Activated T-cell treated with anti-CD3 and anti-CD28 coated beads, Interleukin-2, amount 50 U/mL, for 1 hour (primary cell): ENCODE results near the gene KNCN.

ENCODE experiments used
- DNase-seq: peaks from one replicate; pipeline ENCODE4 v3.0.0-alpha.2; 2020

Gene KNCN

DNA sequence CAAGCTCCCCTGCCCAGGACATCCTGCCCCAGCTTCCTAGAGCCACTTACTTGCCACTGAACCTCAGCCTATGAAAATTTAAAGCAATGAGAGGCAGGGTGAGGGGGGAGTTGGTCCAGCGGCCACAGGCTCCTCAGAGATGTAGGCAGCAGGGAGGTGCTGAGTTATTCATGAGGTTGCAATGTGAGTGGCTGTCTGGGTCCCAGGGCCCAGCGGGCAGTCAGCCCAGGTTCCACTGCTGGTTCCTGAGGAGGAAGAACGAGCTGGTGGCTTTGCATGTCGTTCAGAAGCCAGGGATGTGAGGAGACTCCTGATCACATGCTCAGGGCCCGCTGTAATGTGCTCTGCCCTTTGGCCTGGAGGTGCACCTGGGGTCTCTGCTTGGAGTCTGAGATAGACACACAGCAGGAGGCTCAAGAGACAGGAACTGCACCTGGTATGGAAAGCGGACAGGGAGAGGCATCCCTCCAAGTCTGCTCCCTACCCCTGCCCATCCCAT is at the start of gene KNCN:
KNCN (minus strand) TSS at position 51 of the 499 bp plus-strand sequence. CDS start 432 bp downstream, outside the sequence.
- DNase-seq = no peak

DNA sequence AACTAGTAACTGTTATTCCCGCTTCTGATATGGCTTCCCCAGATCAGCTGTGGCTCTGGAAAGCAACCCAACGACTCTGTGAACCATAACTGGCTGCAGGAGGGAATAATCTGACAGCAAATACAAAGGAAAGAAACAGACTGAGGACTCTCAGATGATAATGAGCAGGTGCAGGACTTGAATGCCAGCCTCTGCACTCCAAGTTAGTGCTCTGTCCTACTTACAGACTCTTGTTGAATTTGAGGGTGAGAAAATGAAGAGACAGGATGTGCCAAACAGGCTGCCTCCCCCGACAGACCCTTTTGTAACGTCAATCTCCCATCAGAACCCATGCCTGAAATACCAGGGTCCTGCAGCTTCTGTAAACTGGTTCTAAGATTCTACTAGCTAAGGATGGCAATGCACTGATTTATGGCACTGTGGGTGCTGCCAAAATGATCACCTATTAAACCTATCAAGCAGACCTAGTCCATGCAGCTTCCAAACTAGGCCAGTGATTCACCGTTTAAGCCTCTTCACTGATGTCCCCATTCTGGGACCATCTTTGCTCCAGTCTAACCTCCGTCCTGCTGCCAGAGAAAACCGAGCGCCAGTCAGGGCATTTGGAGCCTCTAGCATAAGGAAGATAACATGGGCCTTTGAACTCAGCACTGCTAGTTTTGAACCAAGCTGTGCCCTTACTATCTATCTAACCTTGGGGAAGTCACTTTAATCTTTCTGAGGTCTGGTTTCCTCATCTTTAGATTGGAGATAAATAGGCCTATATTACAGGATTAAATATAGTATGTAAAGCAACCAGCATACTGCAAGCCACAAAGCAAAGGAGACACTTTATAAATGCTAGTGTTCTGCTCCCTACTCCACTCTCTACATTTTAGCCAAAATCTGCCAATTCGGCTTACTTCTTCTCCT is 47.9 kb upstream of the KNCN start:
- no peak for DNase-seq

DNA sequence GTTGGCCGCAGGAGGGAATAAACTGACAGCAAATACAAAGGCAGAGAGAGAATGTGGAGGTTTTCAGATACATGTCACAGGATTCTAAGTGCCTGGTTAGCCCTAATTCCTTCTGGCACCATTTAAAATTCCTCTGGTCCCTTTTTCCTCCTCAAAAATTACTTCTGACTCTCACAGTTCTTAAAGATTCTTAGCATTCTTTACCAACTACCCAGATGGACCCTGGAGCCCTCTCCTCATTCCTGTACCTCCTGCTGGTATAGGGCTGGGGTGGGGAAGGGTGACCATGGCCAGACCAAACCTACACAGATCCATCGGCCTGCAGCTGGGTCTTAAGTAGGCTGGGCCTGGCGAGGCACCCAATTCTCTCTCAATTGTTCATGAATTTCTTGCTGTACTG is 45.4 kb upstream of the KNCN start:
- DNase-seq = no peak

DNA sequence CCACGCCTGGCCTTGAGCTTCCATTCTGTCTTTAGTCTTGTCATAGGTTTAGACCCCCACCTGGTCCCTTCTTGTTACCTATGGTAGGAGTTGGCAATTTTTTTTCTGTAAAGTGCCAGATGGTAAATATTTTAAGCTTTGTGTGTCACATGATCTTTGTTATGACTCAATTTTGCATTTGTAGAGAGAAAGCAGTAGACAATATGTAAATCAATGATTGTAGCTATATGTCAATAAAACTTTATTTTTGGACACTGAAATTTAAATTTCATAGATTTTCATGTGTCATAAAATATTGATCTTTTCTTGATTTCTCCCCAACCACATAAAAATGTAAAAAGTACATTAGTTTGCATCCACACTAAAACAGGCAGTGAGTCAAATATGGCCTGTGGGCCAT is 44.6 kb upstream of the KNCN start:
- no peak for DNase-seq

DNA sequence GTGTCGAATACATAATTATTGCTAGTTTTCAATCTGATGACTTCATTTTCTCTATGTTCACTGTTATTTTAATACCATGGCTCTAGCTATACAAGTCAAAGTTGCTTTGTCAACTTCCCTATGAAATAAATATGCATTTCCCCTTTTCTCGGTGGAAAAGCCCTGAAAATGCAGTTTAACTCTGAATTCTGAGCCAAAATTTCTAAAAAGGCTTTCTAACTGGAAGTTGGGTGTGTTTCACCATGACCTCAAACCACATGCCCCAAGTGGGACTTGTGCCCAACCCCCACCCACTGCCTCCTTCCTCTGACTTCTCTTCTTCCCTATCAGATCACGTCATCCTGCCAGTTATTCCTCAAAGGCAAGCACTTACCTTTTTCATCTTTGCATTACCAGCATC is 43.7 kb upstream of the KNCN start:
- DNase-seq = no peak

DNA sequence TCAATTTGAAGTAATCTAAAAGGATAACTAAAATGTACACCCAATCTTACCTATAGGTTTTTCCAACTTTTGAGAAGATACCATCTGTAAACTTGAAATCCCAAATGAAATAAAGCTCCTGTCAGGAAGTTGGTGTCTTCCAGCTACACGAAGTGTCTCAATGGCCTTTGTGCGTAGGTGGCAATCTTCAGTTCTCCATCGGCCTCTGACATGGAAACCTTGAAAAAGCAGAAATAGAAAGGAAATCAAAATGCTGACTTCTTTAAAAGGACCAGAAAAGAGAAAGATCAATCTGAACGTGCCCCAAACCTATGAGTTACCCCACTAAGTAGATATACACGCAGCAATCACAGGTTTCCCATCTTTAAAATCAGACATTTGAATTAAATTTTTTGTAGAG is 42.6 kb upstream of the KNCN start:
- no peak for DNase-seq

DNA sequence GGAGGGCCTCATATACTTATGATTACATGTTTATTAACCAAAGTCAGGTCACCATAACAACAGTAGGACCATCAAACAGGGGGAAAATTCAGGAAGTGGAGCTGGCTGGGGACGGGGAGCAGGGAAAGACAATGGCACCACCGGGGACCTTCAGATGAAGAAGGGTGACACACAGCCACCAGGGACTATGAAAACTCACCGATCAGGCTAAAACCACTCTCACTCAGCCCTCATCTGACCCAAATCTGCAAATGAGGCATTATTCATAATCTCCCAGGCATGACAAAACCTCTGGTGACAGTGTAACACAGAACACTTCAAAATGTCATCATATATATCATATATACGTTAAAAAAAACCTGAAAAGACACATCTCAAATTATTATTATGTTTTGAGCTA is 41.4 kb upstream of the KNCN start:
- no peak for DNase-seq

DNA sequence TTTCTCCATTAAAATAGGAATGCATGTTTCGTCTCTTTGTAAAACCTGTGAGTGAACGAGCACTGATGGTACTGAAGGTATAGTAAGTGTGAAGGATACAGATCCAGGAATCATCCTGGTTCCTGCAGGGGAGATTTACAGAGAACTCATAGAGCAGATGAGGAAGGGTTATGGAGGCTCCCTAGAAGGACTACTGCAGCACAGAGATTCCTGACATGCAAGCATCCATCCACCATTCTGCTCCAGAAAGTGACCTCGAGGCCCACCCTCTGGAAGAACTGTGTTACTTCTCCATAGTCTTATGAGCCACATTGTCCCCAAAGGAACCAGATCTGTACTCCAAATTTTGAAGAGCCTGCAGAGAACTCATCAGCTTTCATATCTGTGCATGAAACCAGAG is 38.1 kb upstream of the KNCN start:
- no peak for DNase-seq

DNA sequence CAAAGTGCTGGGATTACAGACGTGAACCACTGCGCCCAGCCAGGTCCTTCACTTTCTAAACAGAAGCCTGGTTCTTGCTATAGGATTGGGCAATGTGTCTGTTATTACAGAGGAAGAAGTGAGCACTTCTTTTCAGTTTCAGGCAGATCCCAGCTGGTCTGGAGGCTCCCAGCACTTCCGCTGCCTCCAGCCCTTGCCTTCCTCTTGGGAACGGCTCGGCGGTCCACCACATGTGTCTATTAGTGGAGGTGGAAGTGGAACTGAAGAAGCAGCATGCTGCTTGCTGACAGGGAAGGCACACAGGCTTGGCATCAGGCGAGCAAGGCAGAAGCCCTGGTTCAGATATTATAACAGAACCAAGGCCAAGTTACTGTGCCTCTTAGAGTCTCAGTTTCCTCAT is 35.6 kb upstream of the KNCN start:
- no peak for DNase-seq

DNA sequence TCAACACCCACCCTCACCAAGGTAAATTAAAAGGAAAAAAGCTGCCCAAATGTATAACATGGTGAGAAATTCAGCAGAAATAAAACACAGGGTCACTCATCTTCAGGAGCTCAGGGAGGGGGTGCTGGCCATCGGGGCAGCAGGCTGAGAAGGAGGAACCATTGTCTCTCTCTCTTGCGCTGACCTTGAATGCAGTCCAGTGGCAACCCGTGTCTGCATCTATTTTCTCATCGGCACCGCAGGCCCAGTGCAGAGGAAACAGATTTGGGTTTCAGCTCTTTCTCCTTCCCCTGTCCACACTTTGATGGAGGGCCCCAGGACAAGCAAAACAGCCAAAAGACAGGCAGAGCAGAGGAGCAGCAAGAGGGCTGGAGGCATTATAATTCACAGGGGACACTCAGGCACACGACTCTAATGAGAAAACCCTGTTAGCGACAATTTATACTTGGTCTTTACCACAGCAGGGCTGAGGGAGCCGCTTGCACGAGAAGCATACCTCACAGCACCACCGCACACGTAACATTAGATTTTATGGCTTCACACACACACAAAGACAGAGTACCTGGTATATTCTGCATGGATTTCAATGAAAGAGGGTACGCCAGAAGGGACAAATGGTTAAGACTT is 34.0 kb upstream of the KNCN start:
- DNase-seq = no peak

DNA sequence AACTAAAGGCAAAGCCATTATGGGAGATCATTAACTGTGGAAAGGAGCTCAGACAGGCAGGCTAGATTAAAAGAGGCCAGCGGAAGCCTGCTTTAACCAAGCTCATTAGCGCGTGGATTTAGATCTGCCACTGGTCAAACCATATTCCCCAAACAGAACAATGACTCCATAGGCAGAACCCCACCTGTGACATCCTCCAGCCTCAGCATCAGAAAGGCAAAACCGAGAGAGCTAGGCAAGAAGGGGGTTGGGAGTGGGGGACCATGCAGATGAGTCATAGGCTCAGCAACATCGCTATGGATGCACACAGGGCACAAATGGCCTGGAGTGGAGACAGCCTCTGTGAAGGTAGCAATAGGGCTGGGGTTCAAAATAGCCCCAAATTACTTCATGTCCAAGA is 32.0 kb upstream of the KNCN start:
- no peak for DNase-seq

DNA sequence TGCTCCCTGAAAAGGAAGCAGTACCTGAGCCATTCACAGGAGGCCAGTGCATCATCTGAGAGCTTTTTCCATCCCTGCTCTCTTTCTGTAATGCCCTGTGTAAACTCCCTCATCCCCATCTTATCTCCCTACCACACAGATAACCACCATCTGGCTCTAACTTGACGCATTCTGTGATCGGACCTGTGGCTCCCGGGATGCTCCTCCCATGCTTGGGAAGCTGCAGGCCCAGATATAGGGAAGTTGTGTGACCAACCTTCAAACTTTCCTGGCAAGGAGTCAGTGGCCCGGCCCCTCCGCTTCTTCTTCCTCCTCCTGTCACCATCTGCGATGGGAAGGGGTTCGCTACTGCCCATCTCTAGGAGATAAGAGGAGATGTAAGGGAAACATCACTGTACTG is 31.5 kb upstream of the KNCN start:
- DNase-seq = no peak

DNA sequence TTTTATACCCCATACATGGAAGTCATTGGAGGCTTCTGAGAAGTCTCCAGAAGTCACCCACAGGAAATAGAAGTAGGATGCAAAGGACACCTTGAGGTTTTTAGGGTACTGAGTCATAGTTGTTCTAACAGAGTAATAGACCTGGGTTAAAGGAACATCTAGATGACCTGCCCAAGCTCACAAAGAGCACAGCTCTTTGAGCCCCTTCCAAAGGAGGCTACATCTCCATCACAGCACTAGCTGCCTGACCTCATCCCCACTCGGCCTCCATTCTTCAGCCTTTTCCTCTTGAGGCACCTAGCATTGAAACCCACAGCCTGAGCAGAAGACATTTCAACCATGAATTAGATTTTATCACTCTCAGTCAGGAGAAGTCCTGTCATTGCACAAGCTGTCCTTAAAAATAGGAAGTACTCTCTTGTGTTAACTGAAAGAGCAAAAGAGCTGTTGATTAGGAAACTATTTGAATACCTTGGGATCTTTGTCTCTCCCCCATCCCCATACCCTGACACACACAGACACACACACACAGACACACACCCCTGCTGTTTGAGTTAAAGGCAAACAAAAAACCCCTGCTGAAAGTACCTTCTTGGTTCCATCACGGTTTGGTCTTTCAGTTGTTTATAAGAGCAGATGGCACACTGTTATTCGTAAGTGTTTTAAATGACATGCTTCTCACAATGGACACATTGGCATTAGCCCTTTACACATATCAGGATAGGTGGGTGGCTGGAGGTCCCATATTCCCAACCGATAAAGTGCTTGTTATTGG is 30.4 kb upstream of the KNCN start:
- DNase-seq = no peak

DNA sequence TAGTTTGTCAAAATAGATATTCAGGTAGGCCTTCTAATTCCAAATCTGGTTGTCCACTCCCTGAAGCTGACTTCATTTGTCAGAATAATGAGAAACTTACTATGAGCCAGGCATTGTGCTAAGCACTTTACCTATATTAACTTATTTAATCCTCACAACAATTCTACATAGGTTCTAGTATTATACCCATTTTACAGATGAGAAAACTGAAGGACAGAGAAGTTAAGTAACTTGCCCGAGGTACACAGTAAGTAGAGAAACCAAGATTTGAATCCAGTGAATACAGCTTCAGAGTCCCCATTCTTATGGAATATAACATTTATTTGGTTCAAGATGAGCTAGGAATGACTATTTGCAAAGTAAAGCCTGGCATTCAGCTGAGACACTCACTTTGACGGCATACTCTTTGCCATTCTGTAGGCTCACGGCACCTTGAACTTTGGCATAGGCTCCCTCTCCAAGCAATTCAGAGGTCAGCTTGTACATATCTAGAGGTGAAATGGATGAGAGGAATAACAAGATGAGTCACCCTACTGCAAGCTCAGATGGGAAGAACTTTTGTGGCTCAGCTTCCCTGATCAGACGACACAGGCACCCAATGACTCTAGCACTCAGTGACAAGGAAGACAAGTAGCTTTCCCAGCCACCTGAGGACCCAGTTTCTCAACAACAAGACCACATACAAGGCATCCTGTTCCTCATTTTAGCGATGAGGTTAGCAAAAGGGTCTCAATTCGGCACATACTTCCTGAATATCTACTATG is 28.9 kb upstream of the KNCN start:
- no peak for DNase-seq

DNA sequence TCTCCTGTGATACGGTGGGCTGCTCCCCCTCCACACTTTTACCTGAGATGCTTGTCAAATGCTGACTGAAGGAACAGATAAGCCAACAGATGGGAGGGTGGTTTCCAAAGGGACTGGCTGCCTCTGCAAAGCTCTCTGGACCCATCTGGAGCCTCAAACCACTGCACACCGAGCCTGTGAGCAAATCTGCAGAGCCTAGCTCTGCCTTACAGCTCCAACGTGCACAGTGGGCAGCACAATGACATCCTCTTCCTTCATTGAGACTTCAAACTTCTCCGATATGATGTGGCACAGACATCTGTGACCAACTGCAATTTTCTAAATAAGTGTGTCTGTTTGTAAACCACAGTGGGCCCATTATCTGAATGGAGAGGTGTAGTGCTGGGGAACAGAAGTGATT is 26.2 kb upstream of the KNCN start:
- no peak for DNase-seq

DNA sequence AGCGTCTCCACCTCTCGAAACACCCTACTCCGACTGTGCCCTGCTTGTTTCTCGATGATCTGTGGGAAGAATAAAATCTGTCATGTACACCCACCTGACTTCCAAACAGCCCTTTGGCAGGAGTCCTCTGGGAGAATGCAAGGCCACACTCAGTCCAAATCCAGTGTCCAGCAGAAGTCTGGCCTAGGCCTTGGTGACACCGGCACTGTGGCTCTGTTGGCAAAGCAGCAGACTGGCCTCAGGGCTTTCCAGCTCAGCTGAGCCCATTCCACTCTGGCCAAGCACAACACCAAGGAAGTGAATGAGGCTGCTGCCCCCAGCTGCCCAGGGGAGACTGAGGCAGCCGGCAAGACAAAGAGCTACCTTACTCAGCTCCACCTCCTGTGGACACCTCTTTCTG is 25.1 kb upstream of the KNCN start:
- no peak for DNase-seq

DNA sequence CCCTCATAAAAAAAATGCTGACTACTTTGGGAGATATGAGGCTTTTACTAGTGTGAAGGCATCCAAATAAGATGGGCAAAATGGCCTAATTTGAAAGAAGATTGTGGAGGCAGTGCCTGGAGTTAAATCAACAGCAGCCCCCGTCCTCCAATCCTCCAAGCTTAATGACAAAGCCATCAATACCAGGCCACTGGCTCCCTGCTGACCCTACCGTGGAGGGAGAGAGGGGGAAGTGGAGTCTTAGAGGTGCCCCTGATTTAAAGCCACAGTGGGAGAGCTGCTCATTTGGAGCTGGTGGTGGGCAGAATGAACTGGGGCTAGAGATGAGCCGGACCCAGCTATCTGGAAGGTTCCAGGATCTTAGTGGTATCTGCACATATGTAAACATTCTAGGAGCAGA is 24.3 kb upstream of the KNCN start:
- no peak for DNase-seq

DNA sequence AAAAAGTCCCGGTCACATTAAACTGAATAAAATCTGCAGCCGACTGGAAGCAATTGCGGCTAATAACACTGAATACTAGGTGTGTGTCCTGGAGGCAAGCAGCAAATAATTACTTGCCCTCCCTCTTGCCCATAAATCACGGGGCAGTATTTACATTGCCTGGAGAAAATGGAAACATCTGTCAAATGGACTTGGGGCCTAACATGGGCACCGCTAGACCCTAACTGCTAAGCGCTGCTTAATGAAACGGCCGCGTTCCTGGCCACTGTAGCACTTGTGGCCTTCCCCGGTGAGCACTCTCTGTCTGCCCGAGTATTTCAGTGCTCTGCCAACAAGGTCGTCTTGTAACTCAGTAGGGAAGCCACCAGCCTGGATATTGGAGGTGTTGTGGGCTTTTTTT is 23.9 kb upstream of the KNCN start:
- DNase-seq = no peak

DNA sequence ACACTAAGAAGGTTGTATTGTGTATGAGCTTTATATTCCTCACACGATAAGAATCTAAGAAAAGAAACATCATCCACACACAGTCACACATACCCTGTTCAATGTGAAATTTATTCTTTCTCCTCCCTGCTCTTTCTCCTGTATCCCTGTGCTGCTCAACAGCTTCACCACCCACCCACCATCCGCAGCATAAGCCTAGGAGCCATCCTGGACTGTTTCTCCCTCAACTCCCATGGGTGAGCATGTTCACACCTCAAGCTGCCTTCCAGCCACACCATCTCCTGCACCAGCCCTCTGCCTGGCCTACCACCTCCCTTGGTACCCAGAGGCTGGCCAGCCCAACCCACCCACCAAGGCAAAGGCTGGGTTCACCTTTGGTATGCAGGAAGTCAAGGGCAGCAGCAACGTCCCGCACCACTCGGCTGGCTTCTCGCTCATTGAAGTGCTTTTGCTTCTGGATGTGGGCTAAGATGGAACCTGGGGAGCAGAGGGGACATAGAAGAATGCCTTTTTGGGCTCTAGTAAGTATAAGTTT is 20.3 kb upstream of the KNCN start:
- DNase-seq = no peak

DNA sequence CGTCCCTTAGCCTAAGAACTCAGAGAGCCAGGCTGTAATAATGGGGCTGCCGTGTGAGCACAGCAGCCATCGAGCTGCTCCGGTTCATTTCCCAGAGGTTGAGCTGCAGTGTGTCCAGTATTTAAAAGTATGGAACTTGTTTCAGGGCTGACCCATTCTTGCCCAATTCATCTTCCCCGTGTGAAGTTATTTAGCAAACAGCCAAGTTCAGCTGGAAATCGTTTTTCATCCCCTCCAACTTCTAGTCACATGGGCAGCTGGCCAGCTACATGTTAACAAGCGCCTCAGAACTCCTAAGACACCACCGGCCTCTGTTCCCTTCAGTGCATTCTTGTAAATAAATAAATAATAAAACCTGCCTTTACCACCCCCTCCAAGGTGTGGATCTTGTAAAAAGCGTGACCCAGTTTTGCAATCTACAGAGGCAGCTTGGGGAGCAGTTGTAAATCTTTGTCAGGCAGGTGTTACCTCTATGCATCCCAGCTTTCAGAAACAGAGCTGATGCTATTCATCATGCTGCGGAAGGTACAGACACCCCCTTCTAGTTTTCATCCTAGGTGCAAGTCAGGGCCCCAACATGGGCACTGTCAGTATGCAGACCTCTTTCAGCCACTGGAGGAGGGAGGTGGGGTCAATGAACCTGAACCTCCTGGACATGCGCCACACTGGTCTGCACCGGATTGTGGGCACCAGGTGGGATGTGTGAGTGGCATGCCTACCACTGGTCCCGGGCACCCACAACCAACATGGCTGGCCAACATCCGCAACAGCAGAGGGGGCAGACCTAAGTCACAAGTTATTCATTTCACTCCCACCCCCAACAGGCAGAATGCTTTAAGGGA is 18.7 kb upstream of the KNCN start:
- no peak for DNase-seq

DNA sequence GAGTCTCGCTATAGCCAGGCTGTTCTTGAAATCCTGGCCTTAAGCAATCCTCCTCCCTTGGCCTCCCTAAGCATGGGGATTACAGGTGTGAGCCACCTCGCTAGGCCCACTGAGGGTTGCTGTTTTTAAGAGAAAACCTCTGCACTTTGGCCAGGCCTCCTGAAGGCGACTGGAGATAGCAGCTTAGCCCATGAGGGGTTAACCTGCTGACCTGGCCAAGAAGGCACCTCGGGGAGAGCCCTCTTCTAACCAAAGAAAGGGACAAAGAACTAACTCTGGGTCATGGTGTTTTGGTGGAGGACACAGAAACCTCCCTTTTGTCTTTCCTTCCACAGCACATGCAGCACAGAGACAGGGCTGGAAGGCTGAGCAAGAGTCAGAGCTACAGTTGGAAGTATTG is 17.7 kb upstream of the KNCN start:
- DNase-seq = no peak

DNA sequence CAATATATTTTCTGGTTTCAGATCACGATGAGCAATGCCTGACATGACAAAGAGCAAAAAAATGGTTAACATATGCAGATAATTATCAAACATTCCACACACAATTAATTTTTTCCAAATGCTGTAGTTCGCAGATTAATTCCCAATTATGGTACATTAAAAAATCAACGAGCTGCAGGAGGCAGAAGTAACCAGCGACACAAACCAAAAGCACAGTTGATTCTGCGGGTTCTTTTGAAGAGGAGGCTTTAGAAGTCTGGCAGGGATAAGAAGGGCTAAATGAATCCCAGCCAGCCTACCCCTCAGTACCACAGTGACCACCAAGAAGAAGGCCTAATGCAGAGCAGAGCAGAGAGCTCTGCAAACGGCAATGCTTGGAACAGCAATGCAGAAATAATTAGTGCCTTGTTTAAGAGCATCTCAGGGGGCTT is 17.0 kb upstream of the KNCN start:
- DNase-seq = no peak
